Mesendoderm (in vitro differentiated cells): ENCODE measurements around the gene FBN2.

ENCODE experiments used
- DNase-seq: peaks from one replicate; pipeline ENCODE4 v3.0.0; 2013
- H2AK5ac ChIP-seq: 2 replicates; pipeline ENCODE4 v1.6.1; 2013; ENCODE audit warnings: low read length, inconsistent platforms
- H2BK120ac ChIP-seq: 2 replicates; pipeline ENCODE4 v1.6.1; 2013; ENCODE audit warnings: low read depth, mild to moderate bottlenecking, low read length, moderate library complexity, mixed read lengths
- H2BK15ac ChIP-seq: replicated peaks from 2 replicates; pipeline ENCODE4 v1.6.1; 2013; ENCODE audit warnings: low read depth, mild to moderate bottlenecking, moderate library complexity
- H2BK5ac ChIP-seq: 2 replicates; pipeline ENCODE4 v1.6.1; 2013; ENCODE audit warnings: low read length, inconsistent platforms
- H3K18ac ChIP-seq: 2 replicates; pipeline ENCODE4 v1.6.1; 2013; ENCODE audit warnings: mild to moderate bottlenecking, low read length, mixed read lengths
- H3K23ac ChIP-seq: one replicate; pipeline ENCODE4 v1.6.1; 2013; ENCODE audit warnings: low read length
- H3K27ac ChIP-seq: 2 replicates; pipeline ENCODE4 v1.5.1; 2013; ENCODE audit warnings: low read depth, mild to moderate bottlenecking, inconsistent platforms, low read length, moderate library complexity
- H3K27me3 ChIP-seq: 2 replicates; pipeline ENCODE4 v1.6.1; 2013; ENCODE audit warnings: low read length, control low read depth, mild to moderate bottlenecking, inconsistent platforms; ENCODE audit not compliant: insufficient read depth, poor library complexity
- H3K36me3 ChIP-seq: 2 replicates; pipeline ENCODE4 v1.6.1; 2013; ENCODE audit warnings: low read length, inconsistent platforms; ENCODE audit not compliant: control insufficient read depth, insufficient read depth
- H3K4ac ChIP-seq: one replicate; pipeline ENCODE4 v1.6.1; 2013; ENCODE audit warnings: low read depth, mild to moderate bottlenecking, low read length, moderate library complexity
- H3K4me1 ChIP-seq: 2 replicates; pipeline ENCODE4 v1.6.1; 2013; ENCODE audit warnings: low read depth, low read length, inconsistent platforms; ENCODE audit not compliant: control insufficient read depth
- H3K4me2 ChIP-seq: 2 replicates; pipeline ENCODE4 v1.6.1; 2013; ENCODE audit warnings: low read length
- H3K4me3 ChIP-seq: 2 replicates; pipeline ENCODE4 v1.5.1; 2013; ENCODE audit warnings: mild to moderate bottlenecking, low read length
- H3K56ac ChIP-seq: one replicate; pipeline ENCODE4 v1.6.1; 2013; ENCODE audit warnings: low read length
- H3K79me1 ChIP-seq: 2 replicates; pipeline ENCODE4 v1.6.1; 2013; ENCODE audit warnings: low read length, inconsistent platforms
- H3K79me2 ChIP-seq: 2 replicates; pipeline ENCODE4 v1.6.1; 2013; ENCODE audit warnings: mild to moderate bottlenecking, low read length; ENCODE audit not compliant: control insufficient read depth, insufficient read depth
- H3K9ac ChIP-seq: 2 replicates; pipeline ENCODE4 v1.6.1; 2013; ENCODE audit warnings: low read length, inconsistent platforms
- H4K5ac ChIP-seq: one replicate; pipeline ENCODE4 v1.6.1; 2013; ENCODE audit warnings: low read length
- H4K8ac ChIP-seq: one replicate; pipeline ENCODE4 v1.6.1; 2013; ENCODE audit warnings: low read depth, mild to moderate bottlenecking, control low read depth, low read length, moderate library complexity
- WGBS: extraction: QIAGEN DNeasy Blood & Tissue Kit; methylation state at CpG from one replicate; pipeline ENCODE4 v1.1.7; 2013; ENCODE audit warnings: low lambda C conversion rate, missing lambda C conversion rate; ENCODE audit not compliant: insufficient coverage; ENCODE audit errors: extremely low coverage; 5-methylcytosine and 5-hydroxymethylcytosine counted together

Gene FBN2

GRCh38 chr5:128350705-128351104 lies 187.3 kb downstream of the FBN2 start:
- peaks cover 22% of the 10 kb centered on the region for H3K36me3 ChIP-seq
- H3K23ac ChIP-seq = no peak overlapping the region
- no peaks in the 10 kb centered on the region for H3K4me1 ChIP-seq
- H2AK5ac ChIP-seq = no peak overlapping the region
- no peaks in the 10 kb centered on the region for H3K27me3 ChIP-seq
- H3K79me1 ChIP-seq = no peaks in the 10 kb centered on the region
- H2BK120ac ChIP-seq = no peak overlapping the region
- H3K4me2 ChIP-seq = no peak overlapping the region
- no CpG with 5 or more reads among the region's 5 CpGs for WGBS
- DNase-seq = no peak
- no peak overlapping the region for H3K4ac ChIP-seq
- no peak overlapping the region for H3K27ac ChIP-seq
- no peak overlapping the region for H2BK15ac ChIP-seq
- H3K4me3 ChIP-seq = no peak overlapping the region
- no peak overlapping the region for H4K8ac ChIP-seq
- no peak overlapping the region for H2BK5ac ChIP-seq
- no peak overlapping the region for H4K5ac ChIP-seq
- H3K79me2 ChIP-seq = no peaks in the 10 kb centered on the region
- H3K56ac ChIP-seq = no peak overlapping the region
- no peak overlapping the region for H3K18ac ChIP-seq
- H3K9ac ChIP-seq = no peak overlapping the region

- Histone ChIP-seq H2BK15ac (no peak overlapping the region), H2BK120ac (no peak overlapping the region), H3K9ac (no peak overlapping the region), H3K79me2 (no peaks in the 10 kb centered on the region), H3K4me1 (no peaks in the 10 kb centered on the region), H3K18ac (no peak overlapping the region), H3K27me3 (no peaks in the 10 kb centered on the region), H2BK5ac (no peak overlapping the region), H3K4me3 (no peak overlapping the region), H4K8ac (no peak overlapping the region), H3K4me2 (no peak overlapping the region), H3K23ac (no peak overlapping the region), H3K56ac (no peak overlapping the region), H3K27ac (no peak overlapping the region), H3K79me1 (no peaks in the 10 kb centered on the region), H4K5ac (no peak overlapping the region), H2AK5ac (no peak overlapping the region), H3K4ac (no peak overlapping the region), H3K36me3 (peaks cover 18% of the 10 kb centered on the region)
- no peak for DNase-seq
- no CpG with 5 or more reads among the region's 11 CpGs for WGBS
Observed at GRCh38 chr5:128349044-128349858, 188.8 kb downstream of the FBN2 start.

GRCh38 chr5:128346038-128346437 lies 192.0 kb downstream of the FBN2 start:
- Histone ChIP-seq H3K18ac (no peak overlapping the region), H3K4me3 (no peak overlapping the region), H2BK15ac (no peak overlapping the region), H3K4ac (no peak overlapping the region), H3K79me2 (no peaks in the 10 kb centered on the region), H3K79me1 (no peaks in the 10 kb centered on the region), H2AK5ac (no peak overlapping the region), H4K8ac (no peak overlapping the region), H3K4me1 (no peaks in the 10 kb centered on the region), H3K4me2 (no peak overlapping the region), H3K36me3 (peaks cover 14% of the 10 kb centered on the region), H2BK120ac (no peak overlapping the region), H4K5ac (no peak overlapping the region), H3K56ac (no peak overlapping the region), H3K9ac (no peak overlapping the region), H3K27ac (no peak overlapping the region), H3K23ac (no peak overlapping the region), H2BK5ac (no peak overlapping the region), H3K27me3 (no peaks in the 10 kb centered on the region)
- no CpG with 5 or more reads among the region's 3 CpGs for WGBS
- DNase-seq = no peak

- DNase-seq = no peak
- Histone ChIP-seq H2AK5ac (no peak overlapping the region), H3K18ac (no peak overlapping the region), H3K4me1 (no peaks in the 10 kb centered on the region), H3K79me2 (no peaks in the 10 kb centered on the region), H3K23ac (no peak overlapping the region), H3K9ac (no peak overlapping the region), H3K79me1 (no peaks in the 10 kb centered on the region), H3K4me3 (no peak overlapping the region), H2BK5ac (no peak overlapping the region), H3K27me3 (no peaks in the 10 kb centered on the region), H4K5ac (no peak overlapping the region), H3K4me2 (no peak overlapping the region), H3K4ac (no peak overlapping the region), H3K56ac (no peak overlapping the region), H2BK15ac (no peak overlapping the region), H3K36me3 (peaks cover 12% of the 10 kb centered on the region), H3K27ac (no peak overlapping the region), H4K8ac (no peak overlapping the region), H2BK120ac (no peak overlapping the region)
- no CpG with 5 or more reads among the region's 16 CpGs for WGBS
Observed at GRCh38 chr5:128345247-128345646, 192.8 kb downstream of the FBN2 start.

- Histone ChIP-seq H2BK15ac (no peak overlapping the region), H3K79me2 (no peaks in the 10 kb centered on the region), H3K36me3 (peaks cover 7% of the 10 kb centered on the region)
Observed at GRCh38 chr5:128343168-128343567, 194.9 kb downstream of the FBN2 start.

GRCh38 chr5:128341056-128341455 lies 197.0 kb downstream of the FBN2 start:
- H4K8ac ChIP-seq = no peak overlapping the region
- no peak overlapping the region for H3K27ac ChIP-seq
- no peak overlapping the region for H3K56ac ChIP-seq
- H3K23ac ChIP-seq = no peak overlapping the region
- no peak overlapping the region for H2AK5ac ChIP-seq
- no peak overlapping the region for H2BK120ac ChIP-seq
- no peak overlapping the region for H3K4me2 ChIP-seq
- no peak overlapping the region for H3K9ac ChIP-seq
- no peak overlapping the region for H4K5ac ChIP-seq
- H3K79me2 ChIP-seq = no peaks in the 10 kb centered on the region
- H3K4me1 ChIP-seq = no peaks in the 10 kb centered on the region
- H2BK15ac ChIP-seq = no peak overlapping the region
- no CpG with 5 or more reads among the region's 3 CpGs for WGBS
- H2BK5ac ChIP-seq = no peak overlapping the region
- H3K4ac ChIP-seq = no peak overlapping the region
- no peak overlapping the region for H3K4me3 ChIP-seq
- H3K79me1 ChIP-seq = no peaks in the 10 kb centered on the region
- peaks cover 7% of the 10 kb centered on the region for H3K36me3 ChIP-seq
- DNase-seq = no peak
- H3K18ac ChIP-seq = no peak overlapping the region
- no peaks in the 10 kb centered on the region for H3K27me3 ChIP-seq

More at GRCh38 chr5:128343168-128343567, 194.9 kb downstream of the FBN2 start:
- Histone ChIP-seq H3K27ac (no peak overlapping the region), H3K4ac (no peak overlapping the region), H3K4me1 (no peaks in the 10 kb centered on the region), H3K27me3 (no peaks in the 10 kb centered on the region), H4K8ac (no peak overlapping the region), H4K5ac (no peak overlapping the region), H2BK120ac (no peak overlapping the region), H3K56ac (no peak overlapping the region), H3K79me1 (no peaks in the 10 kb centered on the region), H3K4me2 (no peak overlapping the region), H2BK5ac (no peak overlapping the region), H3K18ac (no peak overlapping the region), H3K23ac (no peak overlapping the region), H3K9ac (no peak overlapping the region), H3K4me3 (no peak overlapping the region), H2AK5ac (no peak overlapping the region)
- WGBS = no CpG with 5 or more reads among the region's 4 CpGs
- no peak for DNase-seq
